Mesodermal cell (in vitro differentiated cells): ENCODE measurements around the gene ZNF296.
A peak's percentile ranks its signal among the peaks of the same experiment; 100 is the strongest.

ENCODE experiments used
- H3K27ac ChIP-seq: 2 replicates; pipeline ENCODE4 v1.7.0; 2013; ENCODE audit warnings: mild to moderate bottlenecking, low read depth, low read length, moderate library complexity; ENCODE audit not compliant: severe bottlenecking
- H3K36me3 ChIP-seq: 2 replicates; pipeline ENCODE4 v1.7.1; 2013; ENCODE audit warnings: mild to moderate bottlenecking, low read length, moderate library complexity; ENCODE audit not compliant: control insufficient read depth, insufficient read depth
- H3K4me1 ChIP-seq: one replicate; pipeline ENCODE4 v1.7.1; 2013; ENCODE audit warnings: mild to moderate bottlenecking, low read length; ENCODE audit not compliant: insufficient read depth, control insufficient read depth, poor library complexity, severe bottlenecking
- H3K4me3 ChIP-seq: 2 replicates; pipeline ENCODE4 v1.7.0; 2013; ENCODE audit warnings: low read length, control low read depth, mild to moderate bottlenecking; ENCODE audit not compliant: insufficient read depth, poor library complexity, severe bottlenecking; ENCODE audit errors: extremely low read depth
- H3K9me3 ChIP-seq: 2 replicates; pipeline ENCODE4 v1.7.1; 2013; ENCODE audit warnings: mild to moderate bottlenecking, low read length, moderate library complexity; ENCODE audit not compliant: control insufficient read depth
- WGBS, 2 experiments: methylation state at CpG; one replicate each; pipeline ENCODE4 v1.1.5; 2013; ENCODE audit warnings: missing lambda C conversion rate in 2 of 2; ENCODE audit not compliant: insufficient coverage in 2 of 2; 5-methylcytosine and 5-hydroxymethylcytosine counted together

The ZNF296 gene

GRCh38 chr19:45103156-45103507 is 26.9 kb upstream of the ZNF296 start:
- Histone ChIP-seq H3K36me3 (peaks cover 14% of the 10 kb centered on the region), H3K9me3 (no peaks in the 10 kb centered on the region), H3K4me3 (no peak overlapping the region), H3K4me1 (peaks cover 32% of the 10 kb centered on the region), H3K27ac (no peak overlapping the region)
- WGBS, 2 experiments = 85 to 89% methylated on average over 6 to 12 of the region's 15 CpGs

- H3K4me3 ChIP-seq = no peak overlapping the region
Measured at GRCh38 chr19:45102481-45102880, 26.2 kb upstream of the ZNF296 start.

GRCh38 chr19:45101806-45102205 is 25.5 kb upstream of the ZNF296 start:
- Histone ChIP-seq H3K27ac (no peak overlapping the region), H3K4me3 (no peak overlapping the region), H3K9me3 (no peaks in the 10 kb centered on the region), H3K4me1 (peaks cover 42% of the 10 kb centered on the region), H3K36me3 (peaks cover 14% of the 10 kb centered on the region)
- 90 to 91% methylated on average over 5 to 7 of the region's 8 CpGs for WGBS, 2 experiments

More at GRCh38 chr19:45102481-45102880, 26.2 kb upstream of the ZNF296 start:
- 97 to 99% methylated on average over 6 to 7 of the region's 7 CpGs for WGBS, 2 experiments
- no peaks in the 10 kb centered on the region for H3K9me3 ChIP-seq
- peaks cover 38% of the 10 kb centered on the region for H3K4me1 ChIP-seq
- H3K36me3 ChIP-seq = peaks cover 14% of the 10 kb centered on the region
- no peak overlapping the region for H3K27ac ChIP-seq

- 87 to 95% methylated on average over 8 of the region's 8 CpGs for WGBS, 2 experiments
- peaks cover 42% of the 10 kb centered on the region for H3K4me1 ChIP-seq
Measured at GRCh38 chr19:45100846-45101252, 24.6 kb upstream of the ZNF296 start.

GRCh38 chr19:45100201-45100600 is 23.9 kb upstream of the ZNF296 start:
- no peaks in the 10 kb centered on the region for H3K9me3 ChIP-seq
- no peak overlapping the region for H3K27ac ChIP-seq
- peaks cover 16% of the 10 kb centered on the region for H3K36me3 ChIP-seq
- WGBS, 2 experiments = 90% methylated on average over 3 of the region's 3 CpGs; no CpG with 5 or more reads in 1 of the 2 experiments
- no peak overlapping the region for H3K4me3 ChIP-seq
- H3K4me1 ChIP-seq = peaks cover 42% of the 10 kb centered on the region

More at GRCh38 chr19:45100846-45101252, 24.6 kb upstream of the ZNF296 start:
- no peak overlapping the region for H3K4me3 ChIP-seq
- H3K27ac ChIP-seq = no peak overlapping the region
- H3K9me3 ChIP-seq = no peaks in the 10 kb centered on the region
- H3K36me3 ChIP-seq = peaks cover 14% of the 10 kb centered on the region

GRCh38 chr19:45099467-45100191 is 23.4 kb upstream of the ZNF296 start:
- Histone ChIP-seq H3K27ac (peak overlapping the region; percentile 66), H3K36me3 (peaks cover 22% of the 10 kb centered on the region)
- 88% methylated on average over 23 to 24 of the region's 25 CpGs for WGBS, 2 experiments

GRCh38 chr19:45098521-45099466 is 22.5 kb upstream of the ZNF296 start:
- peaks cover 42% of the 10 kb centered on the region for H3K4me1 ChIP-seq
- WGBS, 2 experiments = 68% methylated on average over 14 to 15 of the region's 15 CpGs
- peak overlapping the region; percentile 66 for H3K27ac ChIP-seq
- H3K36me3 ChIP-seq = peaks cover 23% of the 10 kb centered on the region
- no peaks in the 10 kb centered on the region for H3K9me3 ChIP-seq
- no peak overlapping the region for H3K4me3 ChIP-seq

More at GRCh38 chr19:45099467-45100191, 23.4 kb upstream of the ZNF296 start:
- no peak overlapping the region for H3K4me3 ChIP-seq
- no peaks in the 10 kb centered on the region for H3K9me3 ChIP-seq
- H3K4me1 ChIP-seq = peaks cover 42% of the 10 kb centered on the region

GRCh38 chr19:45097776-45098520 is 21.7 kb upstream of the ZNF296 start:
- H3K27ac ChIP-seq = peak overlapping the region; percentile 45
- no peak overlapping the region for H3K4me3 ChIP-seq
- H3K4me1 ChIP-seq = peaks cover 39% of the 10 kb centered on the region
- 70 to 85% methylated on average over 10 to 15 of the region's 16 CpGs for WGBS, 2 experiments
- no peaks in the 10 kb centered on the region for H3K9me3 ChIP-seq
- H3K36me3 ChIP-seq = peaks cover 23% of the 10 kb centered on the region

- peaks cover 23% of the 10 kb centered on the region for H3K36me3 ChIP-seq
- no peak overlapping the region for H3K4me3 ChIP-seq
- H3K27ac ChIP-seq = no peak overlapping the region
- H3K9me3 ChIP-seq = no peaks in the 10 kb centered on the region
- WGBS, 2 experiments = 77 to 100% methylated on average over 3 to 6 of the region's 7 CpGs
- peaks cover 34% of the 10 kb centered on the region for H3K4me1 ChIP-seq
Measured at GRCh38 chr19:45097450-45097775, 21.1 kb upstream of the ZNF296 start.

GRCh38 chr19:45096700-45097099 is 20.4 kb upstream of the ZNF296 start:
- no peak overlapping the region for H3K4me3 ChIP-seq
- no peak overlapping the region for H3K27ac ChIP-seq
- peaks cover 34% of the 10 kb centered on the region for H3K4me1 ChIP-seq
- H3K9me3 ChIP-seq = no peaks in the 10 kb centered on the region
- WGBS, 2 experiments = 98 to 100% methylated on average over 6 to 7 of the region's 7 CpGs
- H3K36me3 ChIP-seq = peaks cover 23% of the 10 kb centered on the region
